ENCODE measurements around the gene CHD5.

GRCh38 chr1:6098303-6099215 lies 81.6 kb downstream of the CHD5 start:
- TF ChIP-seq CTCF (IDR thresholded peaks at IDR 0.05; ENCODE audit: borderline replicate concordance, extremely low read depth, low read length, poor library complexity, severe bottlenecking) (no peak), EZH2 (IDR thresholded peaks at IDR 0.05; ENCODE audit: borderline replicate concordance, low read depth, low read length, severe bottlenecking) (no peak)

All from DND-41 (cell line).